NCI-H2227 (cell line): ENCODE measurements around the gene RBM33.
"Not testable (repeated sequence)": the region's sequence is repeated elsewhere in the genome, so short reads cannot be mapped to it uniquely, and the experiment has no call there.

ENCODE experiments used
- DNase-seq: peaks from one replicate; lab custom pipeline; 2025; ENCODE audit not compliant: unreplicated experiment; lab: John Stamatoyannopoulos, UW

The RBM33 gene

GRCh38 chr7:155685791-155686160, 41.3 kb downstream of the RBM33 start:
- DNase-seq = no peak

- DNase-seq = not testable (repeated sequence)
Observed at GRCh38 chr7:155686620-155687324, 42.3 kb downstream of the RBM33 start.

- DNase-seq = not testable (repeated sequence)
Observed at GRCh38 chr7:155688237-155688636, 43.8 kb downstream of the RBM33 start.

GRCh38 chr7:155690655-155691054, 46.2 kb downstream of the RBM33 start:
- DNase-seq = not testable (repeated sequence)

- no peak for DNase-seq
Observed at GRCh38 chr7:155692317-155692716, 47.9 kb downstream of the RBM33 start.

- DNase-seq = no peak
Observed at GRCh38 chr7:155693826-155694225, 49.4 kb downstream of the RBM33 start.

GRCh38 chr7:155694851-155695250, 50.4 kb downstream of the RBM33 start:
- DNase-seq = no peak

GRCh38 chr7:155696747-155697146, 52.3 kb downstream of the RBM33 start:
- no peak for DNase-seq

- no peak for DNase-seq
Observed at GRCh38 chr7:155698633-155699032, 54.2 kb downstream of the RBM33 start.

- DNase-seq = no peak
Observed at GRCh38 chr7:155699180-155699579, 54.7 kb downstream of the RBM33 start.

GRCh38 chr7:155700847-155701246, 56.4 kb downstream of the RBM33 start:
- DNase-seq = no peak

GRCh38 chr7:155701972-155702544, 57.6 kb downstream of the RBM33 start:
- DNase-seq = no peak

GRCh38 chr7:155702616-155703015, 58.2 kb downstream of the RBM33 start:
- no peak for DNase-seq

GRCh38 chr7:155705623-155706360, 61.3 kb downstream of the RBM33 start:
- DNase-seq = no peak

GRCh38 chr7:155706376-155706775, 61.9 kb downstream of the RBM33 start:
- DNase-seq = no peak

GRCh38 chr7:155709453-155709852, 65.0 kb downstream of the RBM33 start:
- no peak for DNase-seq

GRCh38 chr7:155710031-155710430, 65.6 kb downstream of the RBM33 start:
- DNase-seq = no peak

- DNase-seq = no peak
Observed at GRCh38 chr7:155710530-155710929, 66.1 kb downstream of the RBM33 start.

GRCh38 chr7:155711081-155711480, 66.6 kb downstream of the RBM33 start:
- no peak for DNase-seq

GRCh38 chr7:155713384-155713783, 68.9 kb downstream of the RBM33 start:
- DNase-seq = no peak

- DNase-seq = no peak
Observed at GRCh38 chr7:155714702-155715101, 70.2 kb downstream of the RBM33 start.

- no peak for DNase-seq
Observed at GRCh38 chr7:155715111-155715805, 70.8 kb downstream of the RBM33 start.
